GM18505 (cell line): ENCODE results near the gene TCERG1.

Experiments used
- ATAC-seq: cut with Tn5 transposase; IDR thresholded peaks from one replicate; pipeline ENCODE4 v1.9.1; 2021; ENCODE audit not compliant: unreplicated experiment
- POLR2A ChIP-seq: IDR thresholded peaks from 4 replicates; pipeline ENCODE4 v1.6.1; 2011; ENCODE audit warnings: borderline replicate concordance; ENCODE audit not compliant: insufficient read depth, insufficient read length; ENCODE audit errors: extremely low read depth

The TCERG1 gene

DNA sequence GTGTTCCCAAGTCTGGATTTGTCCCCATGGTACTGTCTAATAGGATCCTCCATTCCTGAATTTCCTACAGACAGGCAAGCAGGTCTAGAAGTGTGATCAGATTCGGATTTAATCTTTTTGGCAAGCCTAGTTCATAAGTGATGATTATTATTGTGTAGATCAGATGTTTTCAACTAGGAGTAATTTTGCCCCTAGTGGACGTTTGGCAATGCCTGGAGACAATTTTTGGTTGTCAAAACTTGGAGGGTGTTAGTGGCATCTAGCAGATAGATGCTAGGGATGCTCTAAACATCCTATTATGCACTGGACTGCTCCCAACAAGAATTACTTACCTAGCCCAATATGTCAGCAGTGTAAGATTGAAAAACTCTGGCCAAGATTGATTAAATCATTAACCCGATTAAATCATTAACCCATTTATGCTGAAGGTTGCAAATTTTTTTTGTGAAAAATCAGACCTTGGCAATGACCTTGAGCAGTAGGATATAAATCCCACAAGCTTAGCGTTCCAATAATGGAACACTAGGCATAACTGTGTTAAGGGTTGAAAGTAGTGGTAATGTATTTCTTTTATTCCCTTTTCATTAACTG is 28.2 kb downstream of the TCERG1 start:
- no peak for ATAC-seq
- no peak for TF ChIP-seq POLR2A

DNA sequence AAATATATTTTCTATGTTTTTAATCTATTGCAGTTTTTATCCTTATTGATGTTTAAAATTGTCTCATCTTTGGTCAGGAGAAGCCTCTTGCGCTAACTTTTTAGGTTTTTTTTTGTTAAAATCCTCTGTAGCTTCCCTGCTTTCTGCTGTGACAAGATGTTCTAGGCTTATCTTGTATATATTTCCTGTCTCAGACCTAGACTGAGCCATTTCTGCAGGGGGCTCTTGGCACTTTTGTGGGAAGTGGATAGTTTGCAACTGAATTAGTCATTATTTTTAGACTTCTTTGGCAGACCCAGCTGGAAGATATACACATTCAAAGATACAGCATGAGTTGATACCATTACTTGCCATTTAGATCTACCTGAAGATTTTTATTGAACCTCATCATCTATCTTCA is 28.8 kb downstream of the TCERG1 start:
- ATAC-seq: no peak
- no peak for TF ChIP-seq POLR2A

DNA sequence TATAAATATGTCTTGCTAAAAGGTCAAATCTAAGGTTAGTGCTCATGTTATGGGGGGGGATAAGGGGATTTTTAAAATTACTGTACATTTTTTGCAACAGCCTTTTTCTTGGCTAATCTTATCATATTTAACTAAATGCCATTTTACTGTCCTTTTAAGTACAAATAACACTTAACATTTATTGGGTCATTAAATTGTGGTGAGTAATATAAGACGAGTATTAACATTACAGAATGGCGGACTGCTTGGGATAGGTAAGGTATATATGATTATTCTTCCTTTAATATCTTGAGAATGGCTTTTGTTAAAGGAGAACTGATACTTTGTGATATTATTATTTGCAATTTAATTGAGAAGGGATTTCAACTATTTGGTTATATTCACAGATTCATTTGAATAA is 35.6 kb downstream of the TCERG1 start:
- ATAC-seq: no peak
- TF ChIP-seq POLR2A: no peak

DNA sequence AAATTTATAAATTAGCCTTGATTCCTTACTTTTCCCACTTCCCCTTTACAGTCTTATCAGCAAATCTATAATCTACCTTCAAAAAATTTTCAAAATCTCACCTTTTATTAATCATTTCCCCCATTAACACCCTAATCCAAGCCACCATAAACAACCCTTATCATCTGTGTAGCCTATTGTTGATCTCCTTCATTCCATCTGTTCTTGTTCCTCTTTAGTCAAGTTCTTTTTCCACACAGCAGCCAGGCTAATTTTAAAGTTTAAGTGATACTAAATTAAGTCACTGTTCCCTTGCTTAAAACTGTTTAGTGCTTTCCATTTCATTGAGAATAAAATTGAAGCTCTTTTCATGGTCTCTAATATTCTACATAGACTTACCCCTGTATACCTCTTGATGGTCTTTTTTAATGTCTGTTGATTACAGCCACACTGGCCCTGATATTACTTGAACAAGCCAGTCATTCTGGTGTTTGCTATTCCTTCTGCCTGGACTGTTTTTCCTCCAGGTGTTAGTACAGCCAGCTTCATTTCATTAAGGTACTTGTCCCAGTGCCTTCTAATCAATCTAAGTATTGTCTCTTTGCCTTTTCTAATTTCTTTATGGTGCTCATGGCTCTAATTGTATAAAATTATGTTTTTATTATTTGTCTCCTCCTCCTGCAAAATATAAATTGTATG is 37.7 kb downstream of the TCERG1 start:
- TF ChIP-seq POLR2A: no peak
- no peak for ATAC-seq

DNA sequence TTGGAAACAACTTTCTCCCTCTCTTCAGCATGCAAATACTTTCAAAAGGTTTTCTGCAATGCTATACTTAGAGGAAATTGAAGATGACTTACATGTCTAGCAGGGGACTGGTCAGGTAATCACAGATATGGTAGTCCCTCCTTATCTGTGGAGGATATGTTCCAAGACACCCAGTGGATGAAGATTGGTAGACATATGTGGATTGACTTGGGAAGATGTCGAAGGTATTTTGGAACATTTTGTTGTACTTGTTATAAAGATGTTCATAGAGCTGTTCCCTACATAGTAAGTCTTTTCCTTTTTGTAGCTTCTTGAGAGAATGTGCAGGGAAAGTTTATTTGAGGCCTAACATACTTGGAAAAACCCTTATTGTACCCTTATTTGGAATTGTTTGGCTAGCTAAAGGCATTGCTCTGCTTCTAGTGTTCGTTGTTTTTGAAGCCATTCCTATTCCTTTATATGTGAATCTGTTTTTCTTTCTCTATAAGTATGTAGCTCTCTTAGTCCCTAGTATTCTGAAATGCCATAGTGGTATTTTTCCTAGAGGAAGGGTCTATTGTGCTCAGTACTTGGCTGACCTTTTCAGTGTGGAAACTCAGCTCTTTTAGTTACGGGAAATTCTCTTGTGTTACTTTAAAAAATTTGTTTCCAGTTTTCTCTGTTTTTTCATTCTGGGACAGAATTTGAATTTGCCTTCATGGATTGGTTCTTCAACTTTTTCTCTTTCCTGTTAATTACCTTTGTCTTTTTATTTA is 43.1 kb downstream of the TCERG1 start:
- no peak for ATAC-seq
- no peak for TF ChIP-seq POLR2A

DNA sequence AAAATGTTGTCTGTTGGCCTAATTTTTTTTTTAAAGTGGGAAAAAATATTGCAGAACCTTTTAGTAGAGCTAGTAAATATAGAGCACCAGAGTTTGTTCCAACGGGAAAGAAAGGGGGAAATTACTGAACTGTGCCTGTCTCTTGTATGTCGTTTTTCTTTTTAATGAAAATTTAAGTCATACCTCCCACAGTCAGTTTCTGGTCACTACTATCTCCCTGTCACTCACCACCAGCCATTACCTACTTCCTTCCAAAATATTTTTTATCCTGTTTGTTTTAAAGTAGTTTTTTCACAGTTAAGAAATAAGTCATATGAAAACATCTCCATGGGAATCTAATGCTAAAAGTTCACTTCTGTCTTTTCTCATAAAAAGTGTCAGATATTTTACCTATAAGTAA is 47.5 kb downstream of the TCERG1 start:
- ATAC-seq: no peak
- no peak for TF ChIP-seq POLR2A

DNA sequence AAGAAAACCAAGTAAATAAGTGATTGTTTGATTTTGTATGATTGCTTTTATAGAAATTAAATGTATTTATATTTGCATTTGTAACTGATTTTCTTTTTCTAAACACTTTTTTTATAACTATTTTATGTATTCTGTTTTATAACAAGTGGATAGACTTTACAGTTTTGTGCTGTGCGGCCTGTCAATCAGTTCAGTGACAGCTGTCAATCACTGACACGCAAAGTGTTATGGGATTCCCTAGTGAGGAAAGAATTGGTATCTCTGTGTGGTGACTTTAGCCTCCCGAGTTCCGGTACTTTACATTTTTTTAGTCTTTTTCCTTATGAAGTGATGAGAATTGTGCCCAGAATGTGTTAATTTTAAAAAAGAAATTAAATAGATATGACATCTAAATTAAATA is 52.5 kb downstream of the TCERG1 start:
- ATAC-seq: no peak
- no peak for TF ChIP-seq POLR2A

DNA sequence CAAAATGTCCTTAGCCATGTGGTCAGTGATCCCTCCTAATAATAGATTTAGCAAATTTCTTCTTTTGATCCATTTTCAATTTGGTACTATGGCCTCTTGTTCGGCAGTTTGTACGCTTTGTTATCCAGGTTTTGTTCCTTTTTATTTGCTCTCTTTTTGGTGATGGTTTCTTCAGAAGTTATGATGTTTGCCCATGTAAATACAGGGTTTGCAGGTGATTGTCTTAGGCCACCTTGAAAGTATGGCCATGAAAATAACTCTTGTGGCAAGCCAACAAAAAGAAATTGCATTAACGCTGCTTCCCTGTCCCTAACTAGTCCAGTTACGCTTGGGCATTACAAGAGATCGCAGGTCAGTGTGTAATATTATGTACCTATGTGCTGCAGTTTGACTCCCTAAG is 60.3 kb downstream of the TCERG1 start:
- no peak for ATAC-seq
- TF ChIP-seq POLR2A: no peak

DNA sequence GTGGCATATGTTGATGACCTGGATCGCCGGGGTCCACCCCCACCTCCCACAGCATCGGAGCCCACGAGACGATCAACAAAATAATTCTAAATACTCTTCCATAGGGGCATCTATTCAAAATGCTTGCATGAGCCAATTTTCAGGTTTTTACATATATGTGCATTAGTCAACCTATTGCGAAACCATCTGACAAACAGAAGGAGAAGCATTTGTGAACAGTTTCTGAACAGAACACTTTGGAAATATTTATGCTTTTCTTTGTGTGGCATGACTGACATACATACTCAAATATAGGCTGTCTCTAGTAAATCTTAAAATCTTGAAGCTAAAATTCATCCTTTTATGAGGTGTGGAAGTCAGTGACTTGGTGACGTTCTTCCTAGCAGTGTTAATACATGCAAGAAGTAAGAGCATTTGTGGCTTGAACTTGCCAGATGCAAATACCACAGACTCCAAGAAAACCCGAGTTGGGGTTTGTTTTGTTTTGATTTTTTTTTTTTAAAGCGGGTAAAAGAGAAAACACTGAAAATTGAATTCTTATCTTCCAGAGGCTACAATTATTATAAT is 63.5 kb downstream of the TCERG1 start:
- no peak for ATAC-seq
- TF ChIP-seq POLR2A: no peak

DNA sequence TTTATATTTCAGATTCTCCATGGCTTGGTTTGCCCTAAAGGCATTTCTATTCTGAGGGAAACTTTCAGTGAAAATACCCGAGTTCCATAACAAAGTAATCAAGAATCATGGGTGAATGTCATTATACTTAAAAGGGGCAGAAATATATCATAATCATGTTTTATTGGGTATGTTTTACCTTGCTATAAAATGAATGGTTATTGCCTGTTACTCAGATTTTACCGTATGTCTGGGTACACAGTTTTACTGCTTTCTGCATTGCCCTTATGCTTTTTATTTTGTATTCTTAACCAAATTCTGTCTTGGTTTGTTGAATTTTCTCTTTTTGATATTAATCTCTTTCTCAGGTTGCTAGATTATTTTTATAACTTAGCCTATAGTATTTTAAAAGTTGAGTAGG is 66.3 kb downstream of the TCERG1 start:
- no peak for TF ChIP-seq POLR2A
- no peak for ATAC-seq

DNA sequence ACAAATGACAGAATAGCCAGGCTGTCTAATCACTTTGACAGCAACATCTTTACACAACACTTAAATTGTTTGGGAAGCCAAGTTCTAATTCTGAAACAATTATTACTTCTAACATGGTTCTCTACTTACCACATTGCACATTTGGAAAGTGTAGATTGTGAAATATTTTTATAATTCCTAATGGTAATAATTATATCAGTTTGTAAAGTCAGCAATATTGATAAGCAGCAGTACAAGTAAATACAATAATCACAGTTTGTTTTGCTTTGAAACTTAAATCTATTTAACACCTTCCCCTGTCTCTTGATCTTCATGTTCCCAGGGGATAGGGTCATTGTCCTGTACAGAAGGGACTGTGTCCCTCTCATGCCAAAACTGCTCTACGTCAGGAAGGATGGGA is 67.4 kb downstream of the TCERG1 start:
- TF ChIP-seq POLR2A: no peak
- no peak for ATAC-seq

DNA sequence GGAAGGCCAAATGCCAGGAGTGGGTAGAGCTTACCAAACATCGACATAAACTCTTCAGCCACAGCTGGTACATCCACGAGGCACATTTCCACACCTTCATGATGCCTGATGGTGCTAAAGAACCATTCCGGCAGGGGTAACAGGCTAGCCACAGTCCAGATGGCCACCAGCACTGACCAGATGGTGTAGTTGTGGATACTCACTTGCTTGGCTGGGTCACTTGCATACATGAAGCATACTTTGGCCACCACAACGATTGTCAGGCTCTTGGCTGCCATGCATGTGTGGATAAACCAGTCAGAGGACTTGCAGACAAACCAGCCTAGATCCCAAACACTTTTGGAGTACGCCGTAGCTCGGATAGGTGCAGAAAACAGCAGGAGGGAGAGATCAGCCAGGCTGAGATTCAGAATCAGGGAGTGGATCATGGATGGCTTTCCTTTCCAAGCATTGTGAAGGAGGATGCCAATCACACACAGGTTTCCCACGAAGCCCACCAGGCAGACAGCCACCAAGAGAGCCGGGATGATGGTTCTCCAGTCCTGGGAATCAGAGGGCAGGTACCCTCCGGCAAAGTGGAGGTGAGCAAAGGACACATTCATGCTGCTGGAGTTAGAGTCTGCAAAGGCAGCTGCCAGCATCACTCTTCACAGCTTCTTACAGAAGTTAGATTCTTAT is 68.5 kb downstream of the TCERG1 start:
- ATAC-seq: no peak
- no peak for TF ChIP-seq POLR2A

DNA sequence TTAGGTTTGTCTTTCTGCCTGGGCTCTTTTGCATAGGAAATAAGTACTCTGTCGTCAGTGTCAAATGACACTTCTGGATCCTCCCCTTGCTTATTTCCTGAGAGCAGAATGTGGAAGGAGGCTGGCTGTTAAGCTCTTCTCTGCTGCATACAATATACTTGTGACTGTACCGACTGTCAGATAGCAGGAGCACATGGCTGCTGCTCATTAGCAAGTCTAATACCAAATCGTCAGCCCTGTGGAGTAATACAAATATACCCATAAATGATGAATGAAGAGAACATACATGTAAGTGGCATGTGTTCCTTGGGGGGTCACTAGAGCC is 69.0 kb downstream of the TCERG1 start, which contains the start of gene GPR151:
GPR151 (minus strand) TSS at position 40 of the 325 bp plus-strand sequence. CDS start 77 bp downstream, outside the sequence.
- ATAC-seq: no peak
- no peak for TF ChIP-seq POLR2A
